ENCODE measurements around the gene GGA1.
A peak's percentile ranks its signal among the peaks of the same experiment; 100 is the strongest.
"Not testable (repeated sequence)": the region's sequence is repeated elsewhere in the genome, so short reads cannot be mapped to it uniquely, and the experiment has no call there.

GGA1 gene

GRCh38 chr22:37571258-37571991 lies 37.2 kb upstream of the GGA1 start:
- no peak for DNase-seq

GRCh38 chr22:37571992-37572373 lies 36.7 kb upstream of the GGA1 start:
- DNase-seq, result no peak

- DNase-seq, result no peak
These were observed 33.1 kb upstream of the GGA1 start for GRCh38 chr22:37575490-37576003.

- DNase-seq, result no peak
These were observed 30.6 kb upstream of the GGA1 start for GRCh38 chr22:37578002-37578401.

- DNase-seq, result no peak
These were observed 27.1 kb upstream of the GGA1 start for GRCh38 chr22:37581504-37581903.

GRCh38 chr22:37582526-37582925 lies 26.1 kb upstream of the GGA1 start:
- no peak for DNase-seq

GRCh38 chr22:37588546-37589215 lies 20.0 kb upstream of the GGA1 start:
- DNase-seq, result no peak

GRCh38 chr22:37589636-37590035 lies 19.0 kb upstream of the GGA1 start:
- no peak for DNase-seq

- not testable (repeated sequence) for DNase-seq
These were observed 17.6 kb upstream of the GGA1 start for GRCh38 chr22:37591081-37591480.

GRCh38 chr22:37591823-37592404 lies 16.7 kb upstream of the GGA1 start:
- DNase-seq, result no peak

- no peak for DNase-seq
These were observed 14.4 kb upstream of the GGA1 start for GRCh38 chr22:37594237-37594636.

GRCh38 chr22:37599153-37599552 lies 9.5 kb upstream of the GGA1 start:
- DNase-seq, result no peak

- DNase-seq, result no peak
These were observed 7.5 kb upstream of the GGA1 start for GRCh38 chr22:37601203-37601539.

- no peak for DNase-seq
These were observed 6.8 kb upstream of the GGA1 start for GRCh38 chr22:37601540-37602442.

- DNase-seq, result not testable (repeated sequence)
These were observed 5.9 kb upstream of the GGA1 start for GRCh38 chr22:37602546-37603277.

- no peak for DNase-seq
These were observed 4.6 kb upstream of the GGA1 start for GRCh38 chr22:37604074-37604473.

- DNase-seq, result peak; percentile 48
These were observed 3.8 kb upstream of the GGA1 start for GRCh38 chr22:37604875-37605274.

GRCh38 chr22:37607010-37607934 lies 1.4 kb upstream of the GGA1 start:
- DNase-seq, result peak; percentile 87

GRCh38 chr22:37607935-37608476 lies 628 bp upstream of the GGA1 start:
- DNase-seq, result no peak

- no peak for DNase-seq
These were observed 862 bp downstream of the GGA1 start for GRCh38 chr22:37609240-37610152.

Measured in effector CD8-positive, alpha-beta T cell (primary cell).